ENCODE data around the gene ADPRHL1.

ADPRHL1 gene

GRCh38 chr13:113367020-113367560 lies 86.2 kb downstream of the ADPRHL1 start:
- no peak for DNase-seq

- DNase-seq: no peak
These were observed 87.2 kb downstream of the ADPRHL1 start for GRCh38 chr13:113365971-113366588.

GRCh38 chr13:113365583-113365970 lies 87.7 kb downstream of the ADPRHL1 start:
- DNase-seq: no peak

GRCh38 chr13:113364901-113365582 lies 88.2 kb downstream of the ADPRHL1 start:
- DNase-seq: no peak

- peak; percentile 70 for DNase-seq
These were observed 88.9 kb downstream of the ADPRHL1 start for GRCh38 chr13:113364311-113364889.

- no peak for DNase-seq
These were observed 91.9 kb downstream of the ADPRHL1 start for GRCh38 chr13:113361406-113361805.

GRCh38 chr13:113360446-113360845 lies 92.8 kb downstream of the ADPRHL1 start:
- no peak for DNase-seq

- no peak for DNase-seq
These were observed 93.7 kb downstream of the ADPRHL1 start for GRCh38 chr13:113359571-113359970.

- no peak for DNase-seq
These were observed 94.6 kb downstream of the ADPRHL1 start for GRCh38 chr13:113358653-113359190.

GRCh38 chr13:113357529-113357928 lies 95.8 kb downstream of the ADPRHL1 start:
- no peak for DNase-seq

GRCh38 chr13:113356596-113356995 lies 96.7 kb downstream of the ADPRHL1 start:
- DNase-seq: no peak

GRCh38 chr13:113355621-113356020 lies 97.7 kb downstream of the ADPRHL1 start:
- DNase-seq: no peak

GRCh38 chr13:113354831-113355610 lies 98.3 kb downstream of the ADPRHL1 start:
- no peak for DNase-seq

- DNase-seq: no peak
These were observed 100.0 kb downstream of the ADPRHL1 start for GRCh38 chr13:113353254-113353653.

GRCh38 chr13:113351514-113352026 lies 101.7 kb downstream of the ADPRHL1 start:
- no peak for DNase-seq

- no peak for DNase-seq
These were observed 102.4 kb downstream of the ADPRHL1 start for GRCh38 chr13:113350938-113351335.

GRCh38 chr13:113350065-113350937 lies 103.0 kb downstream of the ADPRHL1 start:
- no peak for DNase-seq

All from retina (tissue), 1 donor.